GM19455 (cell line): Measurements from ENCODE around the gene SETD2.
A peak's percentile ranks its signal among the peaks of the same experiment; 100 is the strongest.

ENCODE experiments used
- ATAC-seq: cut with Tn5 transposase; IDR thresholded peaks from one replicate; pipeline ENCODE4 v1.9.1; 2021; ENCODE audit not compliant: unreplicated experiment

Gene SETD2

GRCh38 chr3:46986782-46987310 is 177.1 kb downstream of the SETD2 start:
- ATAC-seq = no peak

- ATAC-seq = no peak
Observed at GRCh38 chr3:46986055-46986730, 177.7 kb downstream of the SETD2 start.

GRCh38 chr3:46985588-46985987 is 178.3 kb downstream of the SETD2 start:
- ATAC-seq = no peak

GRCh38 chr3:46984591-46985459 is 179.1 kb downstream of the SETD2 start:
- no peak for ATAC-seq

- no peak for ATAC-seq
Observed at GRCh38 chr3:46982546-46982945, 181.4 kb downstream of the SETD2 start.

- no peak for ATAC-seq
Observed at GRCh38 chr3:46981932-46982471, 181.9 kb downstream of the SETD2 start.

GRCh38 chr3:46979958-46980497 is 183.9 kb downstream of the SETD2 start:
- ATAC-seq = no peak

GRCh38 chr3:46978985-46979944 is 184.6 kb downstream of the SETD2 start, which contains the start of gene NBEAL2:
TSS of gene NBEAL2 (plus strand) at chr3:46979666. CDS start at chr3:46979862, 196 bp downstream.
- peak; percentile 75 for ATAC-seq

GRCh38 chr3:46978381-46978780 is 185.5 kb downstream of the SETD2 start:
- ATAC-seq = no peak

GRCh38 chr3:46977811-46978195 is 186.1 kb downstream of the SETD2 start:
- ATAC-seq = no peak

GRCh38 chr3:46976326-46977190 is 187.4 kb downstream of the SETD2 start, which contains the start of gene CCDC12:
TSS of gene CCDC12 (minus strand) at chr3:46976745. CDS start at chr3:46976732, 13 bp downstream.
- peak; percentile 62 for ATAC-seq

GRCh38 chr3:46974421-46975171 is 189.3 kb downstream of the SETD2 start:
- no peak for ATAC-seq

GRCh38 chr3:46972396-46972795 is 191.5 kb downstream of the SETD2 start:
- no peak for ATAC-seq

GRCh38 chr3:46971742-46972141 is 192.2 kb downstream of the SETD2 start:
- ATAC-seq = no peak

- no peak for ATAC-seq
Observed at GRCh38 chr3:46971151-46971550, 192.8 kb downstream of the SETD2 start.

- no peak for ATAC-seq
Observed at GRCh38 chr3:46970391-46971091, 193.4 kb downstream of the SETD2 start.

GRCh38 chr3:46968783-46969428 is 195.0 kb downstream of the SETD2 start:
- no peak for ATAC-seq
